Right lobe of liver (tissue), 4 donors: ENCODE measurements around the gene CLEC2L.

Source experiments
- POLR2A ChIP-seq: fragments of 450-650 bp; IDR thresholded peaks from one replicate; pipeline ENCODE4 v1.6.1; 2017; ENCODE audit warnings: antibody characterized with exemption, mild to moderate bottlenecking
- TF ChIP-seq, protein P1 (sequence below), 4 donors: fragments of 200-600 bp in 3 of 4; fragments of 450-650 bp in 1 of 4; IDR thresholded peaks; one replicate each; pipeline versions ENCODE4 v1.5.1 to v1.8.0; 2016 to 2022; ENCODE audit warnings: antibody characterized with exemption in 4 of 4, mild to moderate bottlenecking in 2 of 4
- donor health status: DM: no; HTN: no; CAD: no.
- donor health status: DM: no; HTN: no; CAD: no.
- donor health status: DM: no; HTN: yes; CAD: no.

DNA sequence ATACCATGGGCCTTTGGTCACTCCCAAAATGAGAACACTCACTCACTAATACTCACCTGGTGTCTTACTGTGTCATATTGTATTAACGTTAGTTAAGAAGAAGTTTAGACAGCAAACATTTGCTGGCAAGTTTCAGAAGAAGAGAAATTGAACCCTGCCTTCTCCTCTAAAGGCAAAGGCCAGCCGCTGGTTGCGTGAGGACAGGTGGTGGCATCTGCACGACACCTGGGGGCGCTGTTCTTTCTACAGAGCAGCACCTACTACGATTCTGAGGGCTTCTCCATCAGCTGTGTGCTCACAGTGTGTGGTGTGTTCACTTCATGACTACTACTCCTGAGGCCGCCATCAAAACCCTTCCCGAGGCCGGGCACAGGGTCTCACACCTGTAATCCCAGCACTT lies 17.9 kb upstream of the CLEC2L start:
- TF ChIP-seq, protein P1, sequence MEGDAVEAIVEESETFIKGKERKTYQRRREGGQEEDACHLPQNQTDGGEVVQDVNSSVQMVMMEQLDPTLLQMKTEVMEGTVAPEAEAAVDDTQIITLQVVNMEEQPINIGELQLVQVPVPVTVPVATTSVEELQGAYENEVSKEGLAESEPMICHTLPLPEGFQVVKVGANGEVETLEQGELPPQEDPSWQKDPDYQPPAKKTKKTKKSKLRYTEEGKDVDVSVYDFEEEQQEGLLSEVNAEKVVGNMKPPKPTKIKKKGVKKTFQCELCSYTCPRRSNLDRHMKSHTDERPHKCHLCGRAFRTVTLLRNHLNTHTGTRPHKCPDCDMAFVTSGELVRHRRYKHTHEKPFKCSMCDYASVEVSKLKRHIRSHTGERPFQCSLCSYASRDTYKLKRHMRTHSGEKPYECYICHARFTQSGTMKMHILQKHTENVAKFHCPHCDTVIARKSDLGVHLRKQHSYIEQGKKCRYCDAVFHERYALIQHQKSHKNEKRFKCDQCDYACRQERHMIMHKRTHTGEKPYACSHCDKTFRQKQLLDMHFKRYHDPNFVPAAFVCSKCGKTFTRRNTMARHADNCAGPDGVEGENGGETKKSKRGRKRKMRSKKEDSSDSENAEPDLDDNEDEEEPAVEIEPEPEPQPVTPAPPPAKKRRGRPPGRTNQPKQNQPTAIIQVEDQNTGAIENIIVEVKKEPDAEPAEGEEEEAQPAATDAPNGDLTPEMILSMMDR (IDR thresholded peaks at IDR 0.05), result no peak
- no peak for TF ChIP-seq POLR2A
